Central memory CD4-positive, alpha-beta T cell (primary cell): ENCODE data around the gene RGS14.
"Not testable (repeated sequence)": the region's sequence is repeated elsewhere in the genome, so short reads cannot be mapped to it uniquely, and the experiment has no call there.

ENCODE experiments used
- DNase-seq: peaks from one replicate; pipeline ENCODE4 v3.0.0; 2022

The RGS14 gene

DNA sequence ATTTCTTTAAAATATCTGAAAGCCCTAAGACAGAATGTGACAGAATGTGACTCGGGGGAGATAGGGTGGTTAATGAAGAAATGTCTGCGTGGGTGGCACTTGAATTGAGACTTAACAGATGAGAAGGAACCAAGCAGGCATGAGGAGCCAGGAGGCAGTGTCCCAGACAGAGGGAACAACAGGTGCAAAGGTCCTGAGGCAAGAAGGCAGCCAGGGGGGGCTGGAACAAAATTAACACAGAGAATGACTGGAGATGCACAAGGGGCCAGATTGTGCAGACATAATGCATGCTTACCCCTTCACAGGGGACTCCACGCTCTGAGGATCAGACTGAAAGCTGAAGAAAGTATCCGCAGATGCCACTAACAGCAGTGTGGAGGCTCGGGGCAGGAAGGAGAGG lies 8.0 kb upstream of the RGS14 start:
- DNase-seq, result no peak

DNA sequence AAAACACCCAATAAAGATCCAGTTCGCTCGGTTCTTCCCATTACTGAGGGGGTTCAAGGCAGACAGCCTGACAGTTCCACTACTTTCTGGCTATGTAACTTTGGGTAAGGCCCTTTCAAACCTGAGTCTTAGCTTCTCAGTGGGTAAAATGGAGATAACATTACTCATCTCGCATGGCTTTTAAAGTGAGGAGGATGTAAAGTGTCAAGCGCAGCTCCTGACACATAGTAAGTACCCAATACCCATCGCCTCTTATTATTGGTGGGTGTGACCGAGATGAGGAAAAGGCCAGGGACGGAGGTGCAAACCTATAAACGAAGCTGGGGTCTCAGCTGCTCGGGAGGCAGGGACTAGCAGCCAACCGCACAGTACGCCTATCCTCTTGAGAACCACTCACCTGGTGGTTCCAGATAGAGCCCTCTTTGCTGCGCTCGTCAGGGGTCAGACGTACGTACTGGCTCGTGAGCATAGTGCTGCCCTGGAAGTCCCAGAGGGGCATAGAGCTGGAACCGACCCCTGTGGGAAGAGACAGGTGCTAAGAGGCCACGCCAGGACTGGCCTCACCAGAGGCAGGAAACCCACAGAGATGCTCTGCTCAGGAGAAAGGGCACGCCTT lies 6.8 kb upstream of the RGS14 start:
- no peak for DNase-seq

DNA sequence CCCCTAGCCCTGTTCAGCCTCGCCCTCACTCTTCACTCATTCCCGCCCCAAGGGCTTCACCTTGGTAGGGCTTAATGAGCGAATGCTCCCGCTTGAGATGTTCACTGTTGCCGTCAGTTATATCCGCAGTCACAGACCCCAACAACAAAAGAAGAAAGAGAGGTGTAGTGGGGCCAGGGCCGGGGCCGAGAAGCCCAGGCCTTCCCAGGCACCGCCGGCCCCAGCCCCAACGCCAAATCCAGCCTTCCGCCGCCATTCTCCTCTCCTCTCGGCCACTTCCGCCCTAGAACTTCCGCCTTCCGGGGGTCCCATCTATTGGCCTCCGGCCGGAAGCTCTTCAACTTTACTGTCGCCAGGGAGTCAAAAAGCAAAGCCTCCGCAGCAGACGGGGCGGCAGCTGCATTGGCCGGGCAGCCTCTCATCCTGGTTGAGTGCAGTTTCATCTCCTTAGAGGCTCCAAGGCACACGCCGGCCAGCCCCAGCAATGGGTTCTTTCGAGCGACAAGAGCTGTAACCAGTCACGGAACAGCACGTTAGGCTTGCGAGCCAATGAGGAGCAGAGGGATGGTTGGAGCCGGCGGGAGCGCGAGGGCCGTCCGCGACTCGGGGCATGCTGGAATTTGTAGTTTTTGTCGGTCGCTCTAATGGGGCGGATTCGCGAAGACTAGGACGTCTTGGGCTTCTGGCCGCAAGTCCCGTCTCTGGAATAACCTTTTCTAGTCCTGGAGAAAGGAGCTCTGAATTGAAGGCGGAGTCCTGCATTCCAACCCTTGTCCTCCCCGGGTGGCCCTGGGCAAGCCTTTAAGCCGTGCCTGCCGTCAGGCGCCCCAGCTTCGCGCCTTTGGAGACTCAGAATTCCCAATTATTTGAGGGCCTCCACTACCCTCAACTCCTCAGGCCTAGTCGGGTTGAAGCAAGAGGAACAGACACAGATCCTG lies 6.1 kb upstream of the RGS14 start, which contains the start of gene LMAN2:
Gene LMAN2 (minus strand): TSS at position 277 of the 938 bp plus-strand sequence. CDS start 21 bp downstream, at position 256.
- peak; percentile 93 for DNase-seq

DNA sequence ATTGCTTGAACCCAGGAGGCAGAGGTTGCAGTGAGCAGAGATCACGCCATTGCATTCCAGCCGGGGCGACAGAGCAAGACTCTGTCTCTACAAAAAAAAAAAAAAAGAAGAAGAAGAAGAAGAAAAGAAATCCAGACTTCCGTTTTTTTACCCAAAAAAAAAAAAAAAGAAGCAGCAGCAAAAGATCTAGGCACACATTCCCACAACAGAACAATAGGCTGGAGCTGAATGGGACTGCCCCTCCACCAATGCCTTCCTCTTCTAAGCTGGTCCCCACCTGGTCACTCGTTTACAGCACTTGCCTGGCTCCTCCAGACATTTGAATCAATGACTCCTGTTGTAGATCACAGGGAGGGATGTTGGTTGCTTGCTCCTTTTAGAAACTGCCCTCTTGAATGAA lies 4.6 kb upstream of the RGS14 start:
- DNase-seq, result no peak

- no peak for DNase-seq
Observed at GRCh38 chr5:177354256-177354655, 3.5 kb upstream of the RGS14 start.

DNA sequence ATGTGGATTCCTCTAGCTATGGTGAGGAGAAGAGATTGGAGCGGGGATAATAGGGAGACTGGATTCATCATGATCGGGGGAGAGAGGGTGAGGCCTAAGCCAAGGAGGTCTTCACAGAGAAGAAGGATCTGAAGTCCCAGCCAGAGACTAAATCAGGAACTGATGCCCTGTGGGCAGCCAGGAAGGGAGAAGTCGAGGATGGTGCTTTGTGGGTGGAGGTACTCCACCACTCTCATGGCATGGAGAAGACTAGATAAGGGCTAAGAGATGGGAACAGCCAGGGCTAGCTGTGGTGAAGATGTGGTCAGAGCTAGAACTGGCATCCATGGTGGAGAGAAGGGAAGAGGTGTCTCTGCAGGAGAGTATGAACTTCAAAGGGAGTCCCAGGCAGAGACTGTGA lies 3.0 kb upstream of the RGS14 start:
- no peak for DNase-seq

DNA sequence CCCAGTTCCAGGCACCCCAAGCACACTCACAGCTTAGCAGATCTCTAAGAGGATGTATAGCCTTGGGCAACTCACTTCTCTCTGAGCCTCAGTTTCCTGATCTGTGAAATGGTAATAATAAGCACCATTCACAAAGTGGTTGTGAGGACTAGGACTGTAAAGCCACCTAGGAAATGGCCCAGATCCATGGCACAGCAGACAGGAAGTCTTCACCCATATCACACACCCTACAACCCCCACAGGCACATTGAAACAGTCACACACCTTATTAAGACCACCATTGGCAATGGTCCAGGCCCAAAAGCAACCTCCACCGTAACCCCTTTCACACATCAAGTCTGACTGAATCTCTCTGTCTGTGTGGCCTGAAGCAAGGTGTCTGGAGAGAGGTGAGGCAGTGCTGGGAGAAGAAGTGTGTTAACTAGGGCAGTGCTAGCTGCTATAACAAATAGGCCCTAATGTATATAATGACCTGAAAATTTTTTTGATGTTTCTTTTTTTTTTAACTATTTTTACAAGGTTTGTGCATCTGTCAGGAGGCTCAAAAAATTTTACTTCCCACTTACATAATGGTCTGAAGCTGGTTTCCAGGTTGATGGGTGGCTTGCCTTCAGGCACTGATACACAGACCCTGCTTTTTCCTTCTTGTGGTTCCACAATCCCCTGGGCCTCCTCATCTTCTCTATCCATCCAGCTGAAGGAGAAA lies 2.4 kb upstream of the RGS14 start:
- no peak for DNase-seq

DNA sequence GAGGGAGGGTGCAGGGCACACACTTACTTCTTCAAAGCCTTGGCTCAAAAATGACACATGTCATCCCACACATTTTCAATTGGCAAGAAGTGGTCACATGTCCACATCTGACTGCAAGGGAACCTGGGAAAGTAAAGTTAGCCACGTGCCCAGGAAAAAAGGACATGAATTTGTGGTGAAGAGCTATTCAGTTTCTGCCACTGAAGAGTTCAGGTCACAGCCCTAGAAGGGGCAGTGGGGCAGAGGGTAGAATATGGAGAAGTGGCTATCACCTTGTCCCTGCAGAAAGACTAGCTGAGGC lies 1.9 kb upstream of the RGS14 start:
- DNase-seq, result no peak

DNA sequence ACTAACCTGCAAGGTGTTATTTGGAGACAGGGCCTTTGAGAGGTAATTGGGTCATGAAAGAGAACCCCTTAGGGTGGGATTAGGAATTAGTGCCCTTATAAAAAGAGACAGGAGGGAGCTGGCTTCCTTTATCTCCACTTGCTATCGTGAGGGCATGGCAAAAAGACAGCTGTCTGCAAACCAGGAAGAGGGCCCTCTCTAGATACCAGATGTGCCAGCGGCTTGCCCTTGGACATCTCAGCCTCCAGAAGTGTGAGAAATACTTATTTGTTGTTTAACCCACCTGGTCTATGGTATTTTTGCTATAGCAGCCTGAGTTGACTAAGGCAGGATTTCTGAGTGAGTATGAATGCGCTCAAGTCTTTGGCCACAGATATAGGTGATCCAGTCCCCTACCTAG lies 978 bp upstream of the RGS14 start:
- DNase-seq, result no peak

GRCh38 chr5:177357146-177357458 lies 622 bp upstream of the RGS14 start:
- no peak for DNase-seq

DNA sequence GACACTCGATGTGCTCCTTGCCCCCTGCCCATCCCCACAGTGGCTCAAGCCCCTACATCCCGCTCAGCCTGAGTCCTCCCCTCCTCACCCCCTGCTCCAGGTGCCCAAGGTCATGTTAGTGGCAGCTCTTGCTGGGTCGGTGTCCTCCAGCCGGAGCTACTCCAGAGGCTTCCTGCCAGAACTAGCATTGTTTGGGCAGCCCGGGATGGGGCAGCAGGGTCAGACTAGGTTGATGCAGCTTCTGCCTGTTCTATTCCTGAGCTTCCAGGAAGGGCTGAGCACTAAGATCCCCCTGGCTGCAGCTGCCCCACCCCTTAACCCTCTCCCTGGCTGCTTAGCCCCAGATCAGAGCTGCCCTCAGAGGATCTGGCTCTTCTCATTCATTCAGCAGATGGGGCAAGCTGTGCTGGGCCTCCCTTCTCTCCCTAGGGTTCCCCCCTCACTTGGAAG lies 671 bp downstream of the RGS14 start:
- DNase-seq, result no peak

GRCh38 chr5:177359451-177359851 lies 1.7 kb downstream of the RGS14 start:
- no peak for DNase-seq

DNA sequence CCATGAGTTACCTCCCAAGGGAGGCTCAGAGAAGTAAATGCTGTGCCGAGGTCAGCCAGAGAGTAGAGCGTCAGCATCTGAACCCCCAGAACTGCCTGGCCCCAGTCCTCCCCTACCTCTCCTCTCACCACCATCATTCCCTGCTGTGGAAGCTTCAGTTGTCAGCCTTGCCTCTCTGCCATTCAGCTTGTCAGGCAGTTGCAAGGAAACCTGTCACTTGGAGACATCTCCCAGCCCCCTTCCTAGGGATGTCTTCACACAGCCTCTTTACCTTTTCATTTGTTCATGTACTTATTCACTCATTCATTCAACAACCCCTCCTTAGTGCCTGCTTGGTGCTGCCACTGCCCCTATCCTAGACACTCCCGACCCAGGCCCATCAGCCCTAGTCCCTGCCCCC lies 2.1 kb downstream of the RGS14 start:
- no peak for DNase-seq

DNA sequence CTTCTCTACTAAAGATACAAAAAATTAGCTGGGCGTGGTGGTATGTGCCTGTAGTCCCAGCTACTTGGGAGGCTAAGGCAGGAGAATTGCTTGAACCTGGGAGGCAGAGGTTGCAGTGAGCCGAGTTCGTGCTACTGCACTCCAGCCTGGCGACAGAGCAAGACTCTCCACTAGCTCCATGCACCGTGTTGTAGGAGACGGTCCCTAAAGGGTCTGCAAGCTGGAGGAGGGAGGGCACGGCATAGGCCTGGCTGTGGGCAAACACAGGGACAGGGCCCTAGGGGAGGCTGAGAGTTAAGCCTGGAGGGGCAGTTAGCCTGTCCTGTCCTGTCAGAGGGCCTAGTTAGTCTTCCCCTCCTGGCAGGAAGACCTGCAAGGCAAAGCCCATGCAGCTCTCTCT lies 3.0 kb downstream of the RGS14 start:
- DNase-seq, result not testable (repeated sequence)

GRCh38 chr5:177361418-177362291 lies 3.9 kb downstream of the RGS14 start:
- no peak for DNase-seq

GRCh38 chr5:177362292-177362609 lies 4.5 kb downstream of the RGS14 start:
- no peak for DNase-seq

- peak; percentile 52 for DNase-seq
Observed at GRCh38 chr5:177362610-177363507, 5.1 kb downstream of the RGS14 start.

DNA sequence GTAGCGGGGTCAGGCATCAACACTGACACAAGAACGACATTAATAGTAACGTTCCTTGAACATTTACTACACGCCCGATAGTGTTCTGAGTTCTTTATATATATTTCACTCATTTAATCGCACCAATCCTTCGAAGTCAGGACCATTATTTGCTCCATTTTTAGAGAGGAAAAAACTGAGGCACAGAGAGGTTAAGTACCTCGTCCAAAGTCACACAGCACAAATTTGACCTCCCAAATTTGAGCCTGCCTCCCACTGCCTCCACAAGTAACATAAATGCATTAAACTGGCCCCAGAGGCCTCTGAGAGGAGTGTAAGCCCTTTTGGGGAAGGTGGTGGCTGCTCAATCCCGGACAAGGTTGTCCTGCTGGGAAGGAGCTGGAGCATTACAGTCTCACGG lies 5.8 kb downstream of the RGS14 start:
- DNase-seq, result no peak

DNA sequence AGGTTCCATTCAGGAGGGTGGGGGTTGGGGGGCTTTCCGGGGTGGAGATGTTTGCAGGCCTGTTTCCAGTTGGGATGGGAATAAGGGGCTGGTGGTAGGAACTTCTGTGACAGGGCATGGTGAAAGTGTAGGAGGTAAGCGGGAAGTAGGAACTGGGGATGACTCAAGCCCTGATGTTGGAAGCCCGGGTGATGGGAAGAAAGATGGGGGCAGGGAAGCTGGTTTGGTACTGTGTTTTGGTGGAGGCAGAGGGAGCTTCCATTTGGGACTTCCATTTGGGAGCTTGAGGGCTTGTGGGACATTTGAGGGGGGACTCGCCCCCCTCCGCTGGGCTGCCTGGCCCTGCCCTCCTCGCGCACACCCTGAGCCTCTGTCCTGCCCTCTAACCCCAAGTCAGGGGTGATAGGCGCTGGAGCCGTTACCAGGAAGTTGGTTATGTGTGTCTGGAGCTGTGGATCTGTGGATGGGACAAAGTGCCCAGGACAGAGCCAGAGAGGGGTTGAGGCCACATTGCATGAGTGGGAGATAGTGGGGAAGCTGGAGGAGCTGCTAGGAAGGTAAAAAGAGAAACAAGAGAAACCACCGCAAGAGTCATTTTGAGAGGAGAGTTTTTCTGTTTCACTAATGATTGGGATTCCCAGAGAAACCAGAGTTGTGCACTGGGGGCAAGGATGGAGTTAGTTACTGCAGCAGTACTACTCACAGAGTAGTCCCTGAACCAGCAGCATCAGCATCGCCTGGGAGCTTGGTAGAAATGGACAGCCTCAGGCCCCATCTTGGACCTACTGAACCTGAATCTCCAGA lies 6.6 kb downstream of the RGS14 start:
- no peak for DNase-seq

DNA sequence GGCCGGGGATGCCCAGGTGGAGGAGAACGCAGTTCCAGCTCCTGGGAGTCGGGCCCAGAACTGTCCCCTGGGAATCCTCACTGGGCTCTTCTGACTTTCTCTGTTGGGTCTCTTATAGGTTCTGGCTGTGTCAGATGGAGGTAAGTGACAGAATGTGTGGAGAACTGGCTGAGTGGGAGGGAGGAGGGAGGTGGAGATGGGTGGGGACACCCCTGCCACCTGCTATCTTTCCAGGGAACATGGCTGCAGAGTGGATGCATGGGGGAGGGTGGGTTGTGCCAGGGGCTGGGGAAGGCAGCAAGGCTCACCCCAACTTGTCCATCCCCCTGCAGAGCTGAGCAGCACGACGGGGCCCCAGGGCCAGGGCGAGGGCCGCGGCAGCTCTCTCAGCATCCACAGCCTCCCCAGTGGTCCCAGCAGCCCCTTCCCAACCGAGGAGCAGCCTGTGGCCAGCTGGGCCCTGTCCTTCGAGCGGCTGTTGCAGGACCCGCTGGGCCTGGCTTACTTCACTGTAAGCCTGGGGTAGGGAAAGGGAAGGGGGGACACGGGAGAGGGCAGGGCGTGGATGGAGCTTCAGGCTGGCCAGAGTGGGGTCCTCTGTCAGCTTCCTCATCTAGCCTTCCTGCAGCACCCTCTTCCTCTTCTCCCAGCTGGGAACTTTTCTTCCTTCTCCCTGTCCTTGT lies 8.3 kb downstream of the RGS14 start:
- DNase-seq, result no peak
